Neural cell (in vitro differentiated cells): ENCODE measurements around the gene ATG9B. TPM values are rescaled to one million over a fixed set of nuclear protein-coding genes. Genes with fewer than 3 reads are reported as not detected.

ENCODE experiments used
- H2AFZ ChIP-seq: fragments of 200-600, 300-800 bp; sonication (generic), shearing (Covaris generic); 2 replicates; pipeline ENCODE4 v1.6.0; 2014; ENCODE audit warnings: low read depth, mild to moderate bottlenecking, antibody characterized with exemption, low read length, moderate library complexity
- H3F3A ChIP-seq: fragments of 200-600 bp; shearing (Covaris generic); 2 replicates; pipeline ENCODE4 v1.6.1; 2016; ENCODE audit warnings: mild to moderate bottlenecking, moderate library complexity, mixed read lengths, antibody characterized with exemption, low read length; ENCODE audit not compliant: insufficient read depth, poor library complexity, severe bottlenecking
- H3K27ac ChIP-seq: fragments of 200-600, 300-800 bp; sonication (generic), shearing (Covaris generic); 2 replicates; pipeline ENCODE4 v1.5.1; 2014; ENCODE audit warnings: mild to moderate bottlenecking, low read length, moderate library complexity
- H3K27me3 ChIP-seq: fragments of 300-800, 200-600 bp; sonication (generic), shearing (Covaris generic); 2 replicates; pipeline ENCODE4 v1.6.0; 2014; ENCODE audit warnings: mild to moderate bottlenecking, low read depth, low read length, moderate library complexity; ENCODE audit not compliant: insufficient read depth
- H3K36me3 ChIP-seq: fragments of 300-800, 200-600 bp; sonication (generic), shearing (Covaris generic); 2 replicates; pipeline ENCODE4 v1.5.1; 2014; ENCODE audit warnings: mild to moderate bottlenecking, antibody characterized with exemption, low read length, moderate library complexity; ENCODE audit not compliant: insufficient read depth
- H3K4me2 ChIP-seq: fragments of 300-800, 200-600 bp; sonication (generic), shearing (Covaris generic); 2 replicates; pipeline ENCODE4 v1.6.0; 2014; ENCODE audit warnings: mild to moderate bottlenecking, low read length
- H3K4me3 ChIP-seq: fragments of 300-800, 200-600 bp; sonication (generic), shearing (Covaris generic); 2 replicates; pipeline ENCODE4 v1.5.1; 2014; ENCODE audit warnings: mild to moderate bottlenecking, low read length, moderate library complexity
- H3K79me2 ChIP-seq: fragments of 200-600 bp; shearing (Covaris generic); replicated peaks from 2 replicates; pipeline ENCODE4 v1.6.0; 2014; ENCODE audit warnings: mild to moderate bottlenecking, low read length, moderate library complexity; ENCODE audit not compliant: insufficient read depth
- H3K9ac ChIP-seq: fragments of 300-800, 200-600 bp; sonication (generic), shearing (Covaris generic); 2 replicates; pipeline ENCODE4 v1.6.1; 2016; ENCODE audit warnings: mild to moderate bottlenecking, low read length, mixed read lengths
- H3K9me2 ChIP-seq: fragments of 200-600 bp; shearing (Covaris generic); 2 replicates; pipeline ENCODE4 v1.6.1; 2016; ENCODE audit warnings: mild to moderate bottlenecking, low read length, mixed read lengths; ENCODE audit not compliant: insufficient read depth
- H3K9me3 ChIP-seq: fragments of 200-600, 300-800 bp; sonication (generic), shearing (Covaris generic); 2 replicates; pipeline ENCODE4 v1.6.1; 2016; ENCODE audit warnings: mild to moderate bottlenecking, mixed run types, low read length, moderate library complexity, mixed read lengths
- H4K20me1 ChIP-seq: fragments of 200-600 bp; shearing (Covaris generic); 2 replicates; pipeline ENCODE4 v1.6.1; 2016; ENCODE audit warnings: mild to moderate bottlenecking, mixed run types; ENCODE audit not compliant: insufficient read depth
- CTCF ChIP-seq: fragments of 450-650 bp; IDR thresholded peaks from 2 replicates; pipeline ENCODE4 v1.5.1; 2014; ENCODE audit warnings: antibody characterized with exemption, mild to moderate bottlenecking, moderate library complexity; ENCODE audit not compliant: poor library complexity, severe bottlenecking
- EP300 ChIP-seq: fragments of 450-650 bp; conservative IDR thresholded peaks from 2 replicates; pipeline ENCODE4 v1.6.1; 2014; ENCODE audit warnings: antibody characterized with exemption, mild to moderate bottlenecking, moderate library complexity; ENCODE audit not compliant: poor library complexity, severe bottlenecking
- EZH2 ChIP-seq: fragments of 200-600, 300-800 bp; shearing (Covaris generic), sonication (generic); IDR thresholded peaks from 2 replicates; pipeline ENCODE4 v1.6.1; 2014; ENCODE audit warnings: antibody characterized with exemption, low read length, borderline replicate concordance, mild to moderate bottlenecking; ENCODE audit not compliant: insufficient read depth, poor library complexity, severe bottlenecking
- MXI1 ChIP-seq: fragments of 450-650 bp; conservative IDR thresholded peaks from 2 replicates; pipeline ENCODE4 v1.6.1; 2014; ENCODE audit warnings: antibody characterized with exemption, mild to moderate bottlenecking; ENCODE audit not compliant: poor library complexity, severe bottlenecking
- RAD21 ChIP-seq: fragments of 450-650 bp; conservative IDR thresholded peaks from 2 replicates; pipeline ENCODE4 v1.6.1; 2014; ENCODE audit warnings: antibody characterized with exemption, mild to moderate bottlenecking, moderate library complexity
- SMC3 ChIP-seq: fragments of 450-650 bp; conservative IDR thresholded peaks from 2 replicates; pipeline ENCODE4 v1.6.1; 2014; ENCODE audit warnings: antibody characterized with exemption, mild to moderate bottlenecking, moderate library complexity; ENCODE audit not compliant: poor library complexity
- TAF1 ChIP-seq: IDR thresholded peaks from 2 replicates; pipeline ENCODE4 v1.6.1; 2012; ENCODE audit warnings: low read depth
- polyA plus RNA-seq: library from polyadenylated mRNA; depleted of rRNA; stranded (reverse); fragments of >200 nt; gene quantifications from 2 replicates; pipeline ENCODE4 v1.2.3, GENCODE V29; 2014
- TF ChIP-seq, protein P1 (sequence below): IDR thresholded peaks from 2 replicates; pipeline ENCODE4 v1.6.1; 2012; ENCODE audit warnings: borderline replicate concordance

The ATG9B gene
- polyA plus RNA-seq, 1 donor from 2014 or later: 1.4 TPM

DNA sequence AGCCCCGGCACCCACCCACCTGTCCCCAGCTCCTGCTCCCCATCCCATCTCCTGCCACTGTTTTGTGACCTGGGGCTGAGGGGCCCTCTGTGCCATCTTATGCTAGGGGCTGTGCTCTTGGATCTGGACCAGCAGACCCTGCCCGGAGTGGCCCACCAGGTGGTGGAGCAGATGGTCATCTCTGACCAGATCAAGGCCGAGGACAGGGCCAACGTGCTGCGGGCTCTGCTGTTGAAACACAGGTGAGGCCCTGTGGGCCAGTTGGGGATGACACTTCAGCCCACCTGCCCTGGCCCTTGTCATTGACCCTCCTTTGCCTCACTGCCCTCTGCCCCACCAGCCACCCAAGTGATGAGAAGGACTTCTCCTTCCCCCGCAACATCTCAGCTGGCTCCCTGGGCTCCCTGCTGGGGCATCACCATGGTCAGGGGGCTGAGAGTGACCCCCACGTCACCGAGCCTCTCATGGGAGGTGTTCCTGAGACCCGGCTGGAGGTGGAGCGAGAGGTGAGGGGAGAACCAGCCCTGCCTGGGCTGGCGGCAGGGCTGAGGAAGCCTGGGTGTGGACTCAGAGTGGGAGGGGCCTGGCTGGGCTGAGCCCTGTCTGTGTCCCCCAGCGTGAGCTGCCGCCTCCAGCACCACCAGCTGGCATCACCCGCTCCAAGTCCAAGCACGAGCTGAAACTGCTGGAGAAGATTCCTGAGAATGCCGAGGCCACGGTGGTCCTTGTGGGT lies 45.7 kb upstream of the ATG9B start:
- TF ChIP-seq SMC3 (no peak), CTCF (no peak), EP300 (no peak), MXI1 (no peak), EZH2 (no peak)
- TF ChIP-seq, protein P1, sequence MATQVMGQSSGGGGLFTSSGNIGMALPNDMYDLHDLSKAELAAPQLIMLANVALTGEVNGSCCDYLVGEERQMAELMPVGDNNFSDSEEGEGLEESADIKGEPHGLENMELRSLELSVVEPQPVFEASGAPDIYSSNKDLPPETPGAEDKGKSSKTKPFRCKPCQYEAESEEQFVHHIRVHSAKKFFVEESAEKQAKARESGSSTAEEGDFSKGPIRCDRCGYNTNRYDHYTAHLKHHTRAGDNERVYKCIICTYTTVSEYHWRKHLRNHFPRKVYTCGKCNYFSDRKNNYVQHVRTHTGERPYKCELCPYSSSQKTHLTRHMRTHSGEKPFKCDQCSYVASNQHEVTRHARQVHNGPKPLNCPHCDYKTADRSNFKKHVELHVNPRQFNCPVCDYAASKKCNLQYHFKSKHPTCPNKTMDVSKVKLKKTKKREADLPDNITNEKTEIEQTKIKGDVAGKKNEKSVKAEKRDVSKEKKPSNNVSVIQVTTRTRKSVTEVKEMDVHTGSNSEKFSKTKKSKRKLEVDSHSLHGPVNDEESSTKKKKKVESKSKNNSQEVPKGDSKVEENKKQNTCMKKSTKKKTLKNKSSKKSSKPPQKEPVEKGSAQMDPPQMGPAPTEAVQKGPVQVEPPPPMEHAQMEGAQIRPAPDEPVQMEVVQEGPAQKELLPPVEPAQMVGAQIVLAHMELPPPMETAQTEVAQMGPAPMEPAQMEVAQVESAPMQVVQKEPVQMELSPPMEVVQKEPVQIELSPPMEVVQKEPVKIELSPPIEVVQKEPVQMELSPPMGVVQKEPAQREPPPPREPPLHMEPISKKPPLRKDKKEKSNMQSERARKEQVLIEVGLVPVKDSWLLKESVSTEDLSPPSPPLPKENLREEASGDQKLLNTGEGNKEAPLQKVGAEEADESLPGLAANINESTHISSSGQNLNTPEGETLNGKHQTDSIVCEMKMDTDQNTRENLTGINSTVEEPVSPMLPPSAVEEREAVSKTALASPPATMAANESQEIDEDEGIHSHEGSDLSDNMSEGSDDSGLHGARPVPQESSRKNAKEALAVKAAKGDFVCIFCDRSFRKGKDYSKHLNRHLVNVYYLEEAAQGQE: no peak
- Histone ChIP-seq H3K27me3 (no peaks in the 10 kb centered on the region), H3K9me3 (no peaks in the 10 kb centered on the region), H3K9me2 (no peaks in the 10 kb centered on the region), H3F3A (no peaks in the 10 kb centered on the region), H3K4me2 (no peak overlapping the region), H3K27ac (no peak overlapping the region), H3K36me3 (no peaks in the 10 kb centered on the region), H2AFZ (no peak overlapping the region), H3K4me3 (no peak overlapping the region), H3K9ac (no peak overlapping the region), H3K79me2 (no peaks in the 10 kb centered on the region), H4K20me1 (no peaks in the 10 kb centered on the region)

GRCh38 chr7:151068069-151068773 lies 43.9 kb upstream of the ATG9B start:
- Histone ChIP-seq H3K79me2 (no peaks in the 10 kb centered on the region), H3K27me3 (no peaks in the 10 kb centered on the region), H3F3A (no peaks in the 10 kb centered on the region), H3K9me3 (no peaks in the 10 kb centered on the region), H3K36me3 (no peaks in the 10 kb centered on the region), H3K9me2 (no peaks in the 10 kb centered on the region), H2AFZ (no peak overlapping the region), H3K4me2 (no peak overlapping the region), H4K20me1 (no peaks in the 10 kb centered on the region), H3K9ac (no peak overlapping the region), H3K27ac (no peak overlapping the region), H3K4me3 (no peak overlapping the region)
- TF ChIP-seq SMC3 (no peak), RAD21 (no peak), TAF1 (no peak), CTCF (no peak)
